Endothelial cell of umbilical vein (primary cell): Measurements from ENCODE around the gene SLC4A2. TPM values are rescaled to one million over a fixed set of nuclear protein-coding genes. Genes with fewer than 3 reads are reported as not detected.

Source experiments
- BruUV-seq: library from RNA; stranded (reverse); fragments of 400-500 nt; replicated peaks from 2 replicates; lab custom pipeline; 2021; lab: Mats Ljungman, UMichigan
- CTCF ChIA-PET: fragments of 300-600, 350-600 bp; sonication (Branson Sonifier 250); formaldehyde crosslinking; loops from one replicate; lab custom pipeline; 2021; ENCODE audit warnings: antibody characterized with exemption, inconsistent platforms; lab: Charles Lee
- POLR2A ChIA-PET: fragments of 300-600, 350-600 bp; sonication (Branson Sonifier 250); formaldehyde crosslinking; loops from one replicate; lab custom pipeline; 2021; ENCODE audit warnings: antibody characterized with exemption, inconsistent platforms; lab: Charles Lee
- DNase-seq: peaks from one replicate; pipeline ENCODE4 v3.0.0-alpha.2; 2011; ENCODE audit warnings: low read depth, low spot score
- FAIRE-seq: peaks from 2 replicates; lab custom pipeline; 2011; peaks lifted over from hg19 to GRCh38; lab: Jason Lieb, UNC
- H2AFZ ChIP-seq: 2 replicates; pipeline ENCODE4 v1.6.0; 2012; ENCODE audit warnings: low read depth, low read length, control low read depth, inconsistent platforms
- H3K27ac ChIP-seq: 2 replicates; pipeline ENCODE4 v1.5.1; 2011; ENCODE audit warnings: low read depth, mild to moderate bottlenecking, control low read depth, low read length, moderate library complexity; ENCODE audit not compliant: insufficient read depth
- H3K27me3 ChIP-seq, 2 experiments: 2 replicates each; pipeline versions ENCODE4 v1.6.0 to v1.6.1; 2011; ENCODE audit warnings: low read length in 2 of 2, mixed read lengths in 1 of 2; ENCODE audit not compliant: control insufficient read depth in 2 of 2, insufficient read depth in 2 of 2
- H3K36me3 ChIP-seq, 2 experiments: 2 replicates in 1 of 2; 3 replicates in 1 of 2; pipeline ENCODE4 v1.5.1; 2011; ENCODE audit warnings: low read length in 2 of 2, mild to moderate bottlenecking in 1 of 2, moderate library complexity in 1 of 2; ENCODE audit not compliant: control insufficient read depth in 2 of 2, insufficient read depth in 2 of 2; ENCODE audit errors: extremely low read depth in 1 of 2
- H3K4me1 ChIP-seq: 3 replicates; pipeline ENCODE4 v1.5.1; 2011; ENCODE audit warnings: mild to moderate bottlenecking, low read length; ENCODE audit not compliant: control insufficient read depth, insufficient read depth; ENCODE audit errors: extremely low read depth
- H3K4me2 ChIP-seq: 2 replicates; pipeline ENCODE4 v1.6.1; 2011; ENCODE audit warnings: low read length, control low read depth, mixed read lengths; ENCODE audit not compliant: insufficient read depth
- H3K4me3 ChIP-seq, 3 experiments: fragments of 200-600 bp in 1 of 3; sonication (generic), shearing (Covaris generic) in 1 of 3; replicated peaks in 1 of 3; 2 replicates each; pipeline ENCODE4 v1.5.1; 2011 to 2016; ENCODE audit warnings: control low read depth in 3 of 3, low read length in 3 of 3, mild to moderate bottlenecking in 2 of 3, inconsistent platforms in 1 of 3, low read depth in 1 of 3, moderate library complexity in 1 of 3; ENCODE audit not compliant: insufficient read depth in 1 of 3
- H3K79me2 ChIP-seq: 2 replicates; pipeline ENCODE4 v1.6.0; 2012; ENCODE audit warnings: low read length, inconsistent platforms; ENCODE audit not compliant: control insufficient read depth, insufficient read depth
- H3K9ac ChIP-seq: replicated peaks from 2 replicates; pipeline ENCODE3; 2011; ENCODE audit warnings: low read length, control low read depth; ENCODE audit not compliant: insufficient read depth; ENCODE audit errors: extremely low read depth
- H3K9me1 ChIP-seq: replicated peaks from 3 replicates; pipeline ENCODE4 v1.6.0; 2011; ENCODE audit warnings: mild to moderate bottlenecking, low read length; ENCODE audit not compliant: control insufficient read depth, insufficient read depth; ENCODE audit errors: extremely low read depth
- H3K9me3 ChIP-seq: replicated peaks from 2 replicates; pipeline ENCODE4 v1.5.1; 2012; ENCODE audit warnings: low read length, inconsistent platforms; ENCODE audit not compliant: control insufficient read depth, insufficient read depth
- H4K20me1 ChIP-seq: replicated peaks from 2 replicates; pipeline ENCODE3; 2011; ENCODE audit warnings: mild to moderate bottlenecking, low read length; ENCODE audit not compliant: control insufficient read depth, insufficient read depth; ENCODE audit errors: extremely low read depth
- EZH2 ChIP-seq: IDR thresholded peaks from 2 replicates; pipeline ENCODE4 v1.6.1; 2012; ENCODE audit warnings: borderline replicate concordance, low read depth, mild to moderate bottlenecking, moderate library complexity, low read length, inconsistent platforms; ENCODE audit not compliant: severe bottlenecking
- FOS ChIP-seq: IDR thresholded peaks from 2 replicates; pipeline ENCODE4 v1.6.1; 2011; ENCODE audit warnings: mild to moderate bottlenecking, low read length, moderate library complexity, borderline replicate concordance; ENCODE audit not compliant: insufficient read depth
- GATA2 ChIP-seq: IDR thresholded peaks from 2 replicates; pipeline ENCODE4 v1.7.0; 2011; ENCODE audit warnings: low read depth, mild to moderate bottlenecking, moderate library complexity, mixed read lengths, low read length; ENCODE audit not compliant: insufficient read length, insufficient read depth
- JUN ChIP-seq: IDR thresholded peaks from 2 replicates; pipeline ENCODE4 v1.6.1; 2011; ENCODE audit warnings: borderline replicate concordance, low read depth; ENCODE audit not compliant: insufficient read length, insufficient read depth
- MAX ChIP-seq: IDR thresholded peaks from 2 replicates; pipeline ENCODE4 v1.6.1; 2011; ENCODE audit not compliant: insufficient read depth, insufficient read length
- MYC ChIP-seq: IDR thresholded peaks from one replicate; pipeline ENCODE4 v1.6.1; 2011; ENCODE audit warnings: mild to moderate bottlenecking, low read depth, low read length
- POLR2A ChIP-seq: IDR thresholded peaks from 2 replicates; pipeline ENCODE4 v1.6.1; 2012; ENCODE audit warnings: low read depth, mild to moderate bottlenecking, control low read depth, low read length
- POLR2AphosphoS5 ChIP-seq: IDR thresholded peaks from 2 replicates; pipeline ENCODE4 v1.6.1; 2012; ENCODE audit warnings: low read depth, mild to moderate bottlenecking, control low read depth, low read length, moderate library complexity; ENCODE audit not compliant: insufficient read depth
- dilution Hi-C: fragments of 300-500 bp; cut with MboI; formaldehyde crosslinking; loops from one replicate; pipeline ENCODE4 v1.15.0; 2019; ENCODE audit warnings: low sequenced_read_pairs; ENCODE audit not compliant: extremely low pct_ligation_motif_present
- intact Hi-C: fragments of 100-400 bp; cut with micrococcal nuclease; formaldehyde crosslinking; loops from one replicate; pipeline ENCODE4 v1.10.0; 2022
- polyA plus RNA-seq, 4 experiments: library from polyadenylated mRNA; depleted of rRNA in 3 of 4; stranded (reverse) in 3 of 4; unstranded in 1 of 4; fragments of >200 nt; gene quantifications; 2 replicates each; pipeline versions ENCODE4 v1.2.1 to v1.2.3, GENCODE V29; 2011 to 2012; ENCODE audit warnings: missing spikeins in 1 of 4
- total RNA-seq: library from RNA; stranded (reverse); gene quantifications from 2 replicates; pipeline ENCODE4 v1.2.3, GENCODE V29; 2021
- TF ChIP-seq, protein P1 (sequence below), 2 donors: IDR thresholded peaks; 1 replicate in 1 of 2; 2 replicates in 1 of 2; pipeline ENCODE4 v1.5.1; 2011; ENCODE audit warnings: low read length in 2 of 2, mild to moderate bottlenecking in 2 of 2, moderate library complexity in 2 of 2, control low read depth in 1 of 2, inconsistent platforms in 1 of 2, low read depth in 1 of 2; ENCODE audit not compliant: insufficient read depth in 1 of 2; ENCODE audit errors: extremely low read depth in 1 of 2

The SLC4A2 gene
- total and polyA plus RNA-seq, 2 donors (not counting 3 experiments of a cell fraction or from before 2014, with no cell fraction given) = 108 to 172 TPM

- POLR2A ChIA-PET = no interaction called here
- H3K4me2 ChIP-seq = no peak overlapping the region
Observed at GRCh38 chr7:151102991-151103390, 43.6 kb downstream of the SLC4A2 start.

GRCh38 chr7:151103973-151104372 lies 44.6 kb downstream of the SLC4A2 start:
- BruUV-seq = no TSS peak
- Histone ChIP-seq H3K27ac (no peak overlapping the region), H2AFZ (no peak overlapping the region), H3K9me3 (no peaks in the 10 kb centered on the region), H3K36me3 (peaks cover 0 to 2% of the 10 kb centered on the region in 2 experiments), H3K4me3 (no peak overlapping the region), H3K27me3 (no peaks in the 10 kb centered on the region), H3K79me2 (peaks cover 82% of the 10 kb centered on the region), H3K9me1 (no peaks in the 10 kb centered on the region), H4K20me1 (no peaks in the 10 kb centered on the region), H3K4me1 (peaks cover 17% of the 10 kb centered on the region), H3K9ac (no peak overlapping the region), H3K4me2 (no peak overlapping the region)
- intact Hi-C loops (loop anchor here (1.0 kb wide), 1 partner anchor 9 kb away; no protein-coding TSS in a partner anchor), dilution Hi-C loops (no loop called here)
- ChIA-PET POLR2A (no interaction called here), CTCF (interaction anchor here (0.9 to 3.5 kb wide), 3 partner anchors 11 to 20 kb away, joined by 4 to 29 read pairs (median 7); no protein-coding TSS in a partner anchor)
- TF ChIP-seq EZH2 = no peak
- TF ChIP-seq MAX = no peak
- TF ChIP-seq POLR2AphosphoS5 = no peak
- TF ChIP-seq FOS = no peak
- no peak for TF ChIP-seq POLR2A
- no peak for TF ChIP-seq GATA2
- TF ChIP-seq JUN = no peak
- TF ChIP-seq MYC = no peak
- TF ChIP-seq, protein P1, sequence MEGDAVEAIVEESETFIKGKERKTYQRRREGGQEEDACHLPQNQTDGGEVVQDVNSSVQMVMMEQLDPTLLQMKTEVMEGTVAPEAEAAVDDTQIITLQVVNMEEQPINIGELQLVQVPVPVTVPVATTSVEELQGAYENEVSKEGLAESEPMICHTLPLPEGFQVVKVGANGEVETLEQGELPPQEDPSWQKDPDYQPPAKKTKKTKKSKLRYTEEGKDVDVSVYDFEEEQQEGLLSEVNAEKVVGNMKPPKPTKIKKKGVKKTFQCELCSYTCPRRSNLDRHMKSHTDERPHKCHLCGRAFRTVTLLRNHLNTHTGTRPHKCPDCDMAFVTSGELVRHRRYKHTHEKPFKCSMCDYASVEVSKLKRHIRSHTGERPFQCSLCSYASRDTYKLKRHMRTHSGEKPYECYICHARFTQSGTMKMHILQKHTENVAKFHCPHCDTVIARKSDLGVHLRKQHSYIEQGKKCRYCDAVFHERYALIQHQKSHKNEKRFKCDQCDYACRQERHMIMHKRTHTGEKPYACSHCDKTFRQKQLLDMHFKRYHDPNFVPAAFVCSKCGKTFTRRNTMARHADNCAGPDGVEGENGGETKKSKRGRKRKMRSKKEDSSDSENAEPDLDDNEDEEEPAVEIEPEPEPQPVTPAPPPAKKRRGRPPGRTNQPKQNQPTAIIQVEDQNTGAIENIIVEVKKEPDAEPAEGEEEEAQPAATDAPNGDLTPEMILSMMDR (IDR thresholded peaks at IDR 0.05; ENCODE audit: extremely low read depth in 1 of 2, insufficient read depth in 1 of 2, low read depth in 1 of 2, low read length in 2 of 2) = no peak
- FAIRE-seq (no peak), DNase-seq (no peak)

More at GRCh38 chr7:151102991-151103390, 43.6 kb downstream of the SLC4A2 start:
- intact Hi-C loops = no loop called here
- no peak for TF ChIP-seq FOS
- TF ChIP-seq EZH2 = no peak
- TF ChIP-seq POLR2A = no peak
- TF ChIP-seq, protein P1 (IDR thresholded peaks at IDR 0.05; ENCODE audit: extremely low read depth in 1 of 2, insufficient read depth in 1 of 2, low read depth in 1 of 2, low read length in 2 of 2) = no peak
- no peak for TF ChIP-seq POLR2AphosphoS5
- TF ChIP-seq MYC = no peak
- Histone ChIP-seq H3K27ac (no peak overlapping the region), H3K79me2 (peaks cover 84% of the 10 kb centered on the region), H3K9ac (no peak overlapping the region), H4K20me1 (no peaks in the 10 kb centered on the region), H3K9me3 (no peaks in the 10 kb centered on the region), H3K4me3 (no peak overlapping the region), H3K9me1 (no peaks in the 10 kb centered on the region), H3K27me3 (no peaks in the 10 kb centered on the region), H2AFZ (no peak overlapping the region), H3K36me3 (peaks cover 0 to 1% of the 10 kb centered on the region in 2 experiments), H3K4me1 (peaks cover 17% of the 10 kb centered on the region)
- FAIRE-seq (no peak), DNase-seq (no peak)
- dilution Hi-C loops = no loop called here
- no TSS peak for BruUV-seq
- CTCF ChIA-PET = interaction anchor here (0.9 to 3.5 kb wide), 4 partner anchors 12 to 38 kb away, joined by 3 to 29 read pairs (median 6); no protein-coding TSS in a partner anchor
